ENCODE results near the gene MRAP2. TPM values are rescaled to one million over a fixed set of nuclear protein-coding genes. Genes with fewer than 3 reads are reported as not detected.
"Not testable (repeated sequence)": the region's sequence is repeated elsewhere in the genome, so short reads cannot be mapped to it uniquely, and the experiment has no call there.

MRAP2 gene
- total and polyA plus RNA-seq, 4 experiments from 2014 or later: not detected

GRCh38 chr6:84062519-84063154, 29.1 kb downstream of the MRAP2 start:
- Mint-ChIP-seq H3K4me3 (no peak overlapping the region), H3K27ac (no peak overlapping the region), H3K27me3 (peaks cover 0 to 3% of the 10 kb centered on the region in 2 donors), H3K4me1 (no peaks in the 10 kb centered on the region), H3K9me3 (peaks cover 0 to 2% (median 0%) of the 10 kb centered on the region in 8 donors), H3K36me3 (no peaks in the 10 kb centered on the region)
- Histone ChIP-seq H3K9me3 (ENCODE audit: control insufficient read depth in 1 of 2, low read length in 2 of 2) (no peaks in the 10 kb centered on the region), H3K4me3 (ENCODE audit: low read length in 2 of 2) (no peak overlapping the region), H3K27me3 (ENCODE audit: insufficient read depth, low read length) (no peaks in the 10 kb centered on the region), H3K4me1 (ENCODE audit: insufficient read depth, low read length) (no peaks in the 10 kb centered on the region), H3K36me3 (ENCODE audit: insufficient read depth, low read length) (no peaks in the 10 kb centered on the region), H3K27ac (ENCODE audit: low read depth, low read length) (no peak overlapping the region)
- intact Hi-C loops (cut with micrococcal nuclease): no loop called here
- DNase-seq: no peak
- CTCF ChIA-PET (ENCODE audit: partially characterized antibody): no interaction called here
- POLR2A ChIA-PET (ENCODE audit: partially characterized antibody): no interaction called here

GRCh38 chr6:84065693-84066290, 32.2 kb downstream of the MRAP2 start:
- intact Hi-C loops (cut with micrococcal nuclease): no loop called here
- H3K4me3 ChIP-seq (ENCODE audit: low read length in 2 of 2): no peak overlapping the region
- no peak overlapping the region for H3K4me3 Mint-ChIP-seq

GRCh38 chr6:84066536-84066935, 33.0 kb downstream of the MRAP2 start:
- Histone ChIP-seq H3K4me1 (ENCODE audit: insufficient read depth, low read length) (no peaks in the 10 kb centered on the region), H3K4me3 (ENCODE audit: low read length in 2 of 2) (no peak overlapping the region), H3K27me3 (ENCODE audit: insufficient read depth, low read length) (no peaks in the 10 kb centered on the region), H3K9me3 (ENCODE audit: control insufficient read depth in 1 of 2, low read length in 2 of 2) (no peaks in the 10 kb centered on the region), H3K36me3 (ENCODE audit: insufficient read depth, low read length) (no peaks in the 10 kb centered on the region), H3K27ac (ENCODE audit: low read depth, low read length) (no peak overlapping the region)
- POLR2A ChIA-PET (ENCODE audit: partially characterized antibody): no interaction called here
- DNase-seq: no peak
- Mint-ChIP-seq H3K27ac (no peak overlapping the region), H3K36me3 (no peaks in the 10 kb centered on the region), H3K27me3 (peaks cover under 1 to 2% of the 10 kb centered on the region in 2 donors), H3K9me3 (peaks cover 0 to 2% (median 0%) of the 10 kb centered on the region in 8 donors), H3K4me3 (no peak overlapping the region), H3K4me1 (no peaks in the 10 kb centered on the region)
- CTCF ChIA-PET (ENCODE audit: partially characterized antibody): no interaction called here
- intact Hi-C loops (cut with micrococcal nuclease): no loop called here

More at GRCh38 chr6:84065693-84066290, 32.2 kb downstream of the MRAP2 start:
- no peaks in the 10 kb centered on the region for H3K36me3 Mint-ChIP-seq
- Histone ChIP-seq H3K9me3 (ENCODE audit: control insufficient read depth in 1 of 2, low read length in 2 of 2) (no peaks in the 10 kb centered on the region), H3K36me3 (ENCODE audit: insufficient read depth, low read length) (no peaks in the 10 kb centered on the region), H3K4me1 (ENCODE audit: insufficient read depth, low read length) (no peaks in the 10 kb centered on the region), H3K27me3 (ENCODE audit: insufficient read depth, low read length) (no peaks in the 10 kb centered on the region), H3K27ac (ENCODE audit: low read depth, low read length) (no peak overlapping the region)
- H3K27ac Mint-ChIP-seq: no peak overlapping the region
- no peak for DNase-seq
- ChIA-PET CTCF (ENCODE audit: partially characterized antibody) (no interaction called here), POLR2A (ENCODE audit: partially characterized antibody) (no interaction called here)
- H3K27me3 Mint-ChIP-seq: peaks cover 2% of the 10 kb centered on the region in 2 donors
- no peaks in the 10 kb centered on the region for H3K4me1 Mint-ChIP-seq
- peaks cover 0 to 2% (median 0%) of the 10 kb centered on the region in 8 donors for H3K9me3 Mint-ChIP-seq

DNA sequence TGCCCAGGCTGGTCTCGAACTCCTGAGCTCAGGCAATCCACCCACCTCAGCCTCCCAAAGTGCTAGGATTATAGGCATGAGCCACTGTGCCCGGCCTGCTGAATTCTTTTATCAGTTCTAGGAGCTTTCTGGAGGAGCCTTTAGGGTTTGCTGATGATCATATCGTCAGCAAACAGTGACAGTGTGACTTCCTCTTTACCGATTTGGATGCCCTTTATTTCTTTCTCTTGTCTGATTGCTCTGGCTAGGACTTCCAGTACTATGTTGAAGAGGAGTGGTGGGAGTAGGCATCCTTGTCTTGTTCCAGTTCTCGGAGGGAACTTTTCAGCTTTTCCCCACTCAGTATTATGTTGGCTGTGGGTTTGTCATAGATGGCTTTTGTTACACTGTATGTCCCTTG, 35.3 kb downstream of the MRAP2 start:
- H3K4me3 ChIP-seq (ENCODE audit: low read length in 2 of 2); intact Hi-C loops (cut with micrococcal nuclease); H3K27ac Mint-ChIP-seq; CTCF ChIA-PET (ENCODE audit: partially characterized antibody); DNase-seq; POLR2A ChIA-PET (ENCODE audit: partially characterized antibody); H3K36me3 Mint-ChIP-seq; H3K27me3 Mint-ChIP-seq; H3K27me3 ChIP-seq (ENCODE audit: insufficient read depth, low read length); H3K4me1 Mint-ChIP-seq; H3K27ac ChIP-seq (ENCODE audit: low read depth, low read length); H3K36me3 ChIP-seq (ENCODE audit: insufficient read depth, low read length); H3K9me3 Mint-ChIP-seq; H3K4me1 ChIP-seq (ENCODE audit: insufficient read depth, low read length); H3K4me3 Mint-ChIP-seq; H3K9me3 ChIP-seq (ENCODE audit: control insufficient read depth in 1 of 2, low read length in 2 of 2): not testable (repeated sequence)

DNA sequence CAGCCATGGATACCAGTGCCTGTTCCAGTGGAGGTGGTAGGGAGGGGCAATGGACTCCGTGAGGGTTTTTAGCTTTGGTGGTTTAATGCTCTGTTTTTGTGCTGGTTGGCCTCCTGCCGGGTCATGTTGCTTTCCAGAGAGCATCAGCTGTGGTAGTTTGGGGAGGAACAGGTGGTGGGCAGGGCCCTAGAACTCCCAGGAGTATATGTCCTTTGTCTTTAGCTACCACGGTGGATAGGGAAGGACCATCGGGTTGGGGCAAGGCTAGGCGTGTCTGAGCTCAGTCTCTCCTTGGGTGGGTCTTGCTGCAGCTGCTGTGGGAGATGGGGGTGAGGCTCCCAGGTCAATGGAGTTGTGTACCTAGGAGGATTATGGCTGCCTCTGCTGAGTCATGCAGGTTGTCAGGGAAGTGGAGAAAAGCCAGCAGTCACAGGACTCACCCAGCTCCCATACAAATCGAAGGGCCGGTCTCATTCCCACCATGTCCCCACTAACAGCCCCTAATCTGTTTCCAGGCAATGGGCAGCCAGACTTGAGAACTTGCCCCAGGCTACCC, 38.9 kb downstream of the MRAP2 start:
- no peaks in the 10 kb centered on the region for H3K4me1 ChIP-seq (ENCODE audit: insufficient read depth, low read length)
- no peaks in the 10 kb centered on the region for H3K36me3 ChIP-seq (ENCODE audit: insufficient read depth, low read length)
- H3K4me3 ChIP-seq (ENCODE audit: low read length in 2 of 2): no peak overlapping the region
- no peaks in the 10 kb centered on the region for H3K27me3 ChIP-seq (ENCODE audit: insufficient read depth, low read length)
- ChIA-PET POLR2A (ENCODE audit: partially characterized antibody) (no interaction called here), CTCF (ENCODE audit: partially characterized antibody) (no interaction called here)
- no peak for DNase-seq
- no peaks in the 10 kb centered on the region for H3K36me3 Mint-ChIP-seq
- no peak overlapping the region for H3K4me3 Mint-ChIP-seq
- peaks cover 0 to 4% (median 1%) of the 10 kb centered on the region in 8 donors for H3K9me3 Mint-ChIP-seq
- H3K27me3 Mint-ChIP-seq: peaks cover 3 to 9% of the 10 kb centered on the region in 2 donors
- no peaks in the 10 kb centered on the region for H3K4me1 Mint-ChIP-seq
- intact Hi-C loops (cut with micrococcal nuclease): no loop called here
- no peaks in the 10 kb centered on the region for H3K9me3 ChIP-seq (ENCODE audit: control insufficient read depth in 1 of 2, low read length in 2 of 2)
- no peak overlapping the region for H3K27ac ChIP-seq (ENCODE audit: low read depth, low read length)
- no peak overlapping the region for H3K27ac Mint-ChIP-seq

DNA sequence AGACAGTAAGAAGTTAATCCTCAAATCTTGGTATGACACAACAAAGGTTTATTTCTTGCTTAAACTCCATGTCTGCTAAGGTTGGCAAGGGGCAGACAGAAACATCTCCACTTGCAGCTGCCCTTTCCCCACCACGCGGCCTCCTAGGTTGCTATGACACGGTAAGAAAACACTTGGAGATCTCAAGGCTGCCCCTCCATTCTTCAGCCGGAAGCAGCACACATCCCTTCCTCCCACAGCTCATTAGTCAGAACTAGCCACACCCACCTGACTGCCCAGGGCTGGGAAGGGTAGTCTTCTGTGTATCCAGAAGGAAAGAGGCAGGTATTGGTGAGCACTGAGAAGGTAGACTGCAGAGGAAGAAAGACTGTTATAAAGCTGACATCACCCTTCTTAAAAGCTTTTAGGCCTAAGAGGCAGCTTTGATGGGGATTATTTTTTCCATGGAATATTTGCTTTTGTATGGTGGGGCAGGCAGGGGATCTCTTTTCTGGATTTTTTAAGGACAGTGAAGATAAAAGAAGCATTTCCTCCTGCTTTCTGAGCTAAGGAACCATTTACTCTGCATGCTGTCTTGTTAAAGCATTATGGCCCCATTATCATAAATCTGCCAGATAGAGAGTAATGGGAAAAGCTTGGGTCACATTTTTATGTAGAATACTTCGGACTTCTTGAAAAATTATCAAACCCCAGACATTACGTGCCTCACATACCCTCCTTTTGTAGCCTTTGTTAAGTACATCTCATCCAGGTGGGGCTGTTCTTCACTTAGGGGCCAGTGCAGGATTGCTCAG, 41.6 kb downstream of the MRAP2 start:
- H3K36me3 ChIP-seq (ENCODE audit: insufficient read depth, low read length): no peaks in the 10 kb centered on the region
- H3K4me1 Mint-ChIP-seq: no peaks in the 10 kb centered on the region
- H3K27ac Mint-ChIP-seq: no peak overlapping the region
- CTCF ChIA-PET (ENCODE audit: partially characterized antibody): no interaction called here
- no peaks in the 10 kb centered on the region for H3K27me3 ChIP-seq (ENCODE audit: insufficient read depth, low read length)
- H3K9me3 Mint-ChIP-seq: peaks cover 0 to 4% (median 0%) of the 10 kb centered on the region in 8 donors
- H3K4me3 ChIP-seq (ENCODE audit: low read length in 2 of 2): no peak overlapping the region
- H3K4me1 ChIP-seq (ENCODE audit: insufficient read depth, low read length): no peaks in the 10 kb centered on the region
- POLR2A ChIA-PET (ENCODE audit: partially characterized antibody): no interaction called here
- H3K9me3 ChIP-seq (ENCODE audit: control insufficient read depth in 1 of 2, low read length in 2 of 2): no peaks in the 10 kb centered on the region
- no peak overlapping the region for H3K27ac ChIP-seq (ENCODE audit: low read depth, low read length)
- H3K27me3 Mint-ChIP-seq: peaks cover 3 to 8% of the 10 kb centered on the region in 2 donors
- intact Hi-C loops (cut with micrococcal nuclease): no loop called here
- H3K36me3 Mint-ChIP-seq: no peaks in the 10 kb centered on the region
- no peak for DNase-seq
- no peak overlapping the region for H3K4me3 Mint-ChIP-seq

DNA sequence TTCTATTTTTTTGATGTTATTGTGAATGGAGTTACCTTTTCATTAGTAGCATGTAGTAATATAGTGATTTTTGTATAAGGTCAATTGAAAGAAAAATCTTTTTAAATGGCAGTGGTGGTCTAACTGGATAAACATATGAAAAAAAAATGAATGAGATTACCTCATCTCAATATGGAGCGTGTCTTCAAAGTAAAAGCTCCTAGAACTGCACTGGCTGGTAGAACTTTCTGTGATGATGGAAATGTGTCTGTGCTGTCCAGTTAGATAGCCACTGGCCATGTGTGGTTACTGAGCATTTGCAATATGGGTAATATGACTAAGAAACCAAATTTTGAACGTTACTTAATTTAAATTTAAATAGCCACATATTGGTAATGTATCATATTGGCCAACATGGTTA, 44.1 kb downstream of the MRAP2 start:
- Mint-ChIP-seq H3K27ac (no peak overlapping the region), H3K4me1 (no peaks in the 10 kb centered on the region), H3K9me3 (peaks cover 0 to 3% (median 0%) of the 10 kb centered on the region in 8 donors), H3K36me3 (no peaks in the 10 kb centered on the region), H3K27me3 (peaks cover 3 to 10% of the 10 kb centered on the region in 2 donors), H3K4me3 (no peak overlapping the region)
- CTCF ChIA-PET (ENCODE audit: partially characterized antibody): no interaction called here
- no peaks in the 10 kb centered on the region for H3K27me3 ChIP-seq (ENCODE audit: insufficient read depth, low read length)
- no peak overlapping the region for H3K4me3 ChIP-seq (ENCODE audit: low read length in 2 of 2)
- no peaks in the 10 kb centered on the region for H3K36me3 ChIP-seq (ENCODE audit: insufficient read depth, low read length)
- H3K9me3 ChIP-seq (ENCODE audit: control insufficient read depth in 1 of 2, low read length in 2 of 2): no peaks in the 10 kb centered on the region
- no peaks in the 10 kb centered on the region for H3K4me1 ChIP-seq (ENCODE audit: insufficient read depth, low read length)
- POLR2A ChIA-PET (ENCODE audit: partially characterized antibody): no interaction called here
- no peak for DNase-seq
- H3K27ac ChIP-seq (ENCODE audit: low read depth, low read length): no peak overlapping the region
- intact Hi-C loops (cut with micrococcal nuclease): no loop called here

All from CD4-positive, alpha-beta memory T cell (primary cell).